ENCODE results near the gene FMO4.
"Not testable (repeated sequence)": the region's sequence is repeated elsewhere in the genome, so short reads cannot be mapped to it uniquely, and the experiment has no call there.

FMO4 gene

DNA sequence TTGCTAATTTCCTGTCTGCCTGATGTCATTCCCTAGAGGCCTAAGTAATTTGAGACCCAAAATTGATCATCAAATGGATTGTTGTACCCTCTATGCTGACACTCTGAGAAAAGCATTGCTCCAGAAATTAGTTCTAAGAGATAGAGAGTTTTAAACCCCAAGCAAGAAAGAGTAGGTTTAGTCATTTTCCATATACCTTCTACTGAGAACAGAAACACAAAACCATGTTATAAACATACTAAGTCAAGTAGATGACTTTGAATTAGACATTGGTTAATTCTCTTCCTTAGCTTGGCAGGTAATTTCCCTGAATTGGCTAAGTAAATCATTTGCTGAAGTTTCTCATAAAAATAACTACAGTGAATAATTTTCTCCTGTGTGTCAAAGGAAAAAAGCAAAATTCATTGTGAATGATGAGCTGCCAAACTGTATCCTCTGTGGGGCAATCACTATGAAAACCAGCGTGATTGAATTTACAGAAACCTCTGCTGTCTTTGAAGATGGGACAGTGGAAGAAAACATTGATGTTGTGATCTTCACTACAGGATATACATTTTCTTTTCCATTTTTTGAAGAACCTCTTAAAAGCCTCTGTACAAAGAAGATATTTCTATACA, 20.1 kb downstream of the FMO4 start:
- DNase-seq = no peak

DNA sequence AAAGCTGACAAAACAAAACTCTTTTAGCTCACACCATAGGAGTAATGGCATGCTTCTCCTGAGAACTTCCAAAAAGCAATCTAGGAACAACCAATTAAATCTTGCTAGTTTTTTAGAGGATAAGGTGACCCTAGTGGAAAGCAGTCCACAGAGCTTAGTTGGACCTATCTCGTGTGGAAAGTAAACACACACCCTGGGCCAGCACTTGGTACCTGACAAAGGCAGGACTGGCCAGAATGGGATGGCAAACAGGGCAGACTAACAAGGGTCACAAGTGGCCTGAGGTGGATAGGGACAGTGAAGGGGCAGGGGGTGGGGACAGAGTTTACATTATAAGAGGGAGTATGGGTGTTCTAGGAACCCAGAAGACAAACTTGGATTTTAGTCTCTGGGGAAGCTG, 22.0 kb downstream of the FMO4 start:
- DNase-seq = no peak

DNA sequence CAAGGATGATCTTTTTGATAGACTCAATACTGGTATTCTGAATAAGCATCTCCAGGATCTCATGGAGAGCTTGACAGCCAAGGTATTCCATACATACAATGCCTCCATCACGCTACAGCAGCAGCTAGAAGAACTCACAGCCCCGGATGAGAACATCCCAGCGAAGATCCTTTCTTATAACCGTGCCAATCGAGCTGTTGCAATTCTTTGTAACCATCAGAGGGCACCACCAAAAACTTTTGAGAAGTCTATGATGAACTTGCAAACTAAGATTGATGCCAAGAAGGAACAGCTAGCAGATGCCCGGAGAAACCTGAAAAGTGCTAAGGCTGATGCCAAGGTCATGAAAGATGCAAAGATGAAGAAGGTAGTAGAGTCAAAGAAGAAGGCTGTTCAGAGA, 25.4 kb downstream of the FMO4 start:
- DNase-seq = not testable (repeated sequence)

DNA sequence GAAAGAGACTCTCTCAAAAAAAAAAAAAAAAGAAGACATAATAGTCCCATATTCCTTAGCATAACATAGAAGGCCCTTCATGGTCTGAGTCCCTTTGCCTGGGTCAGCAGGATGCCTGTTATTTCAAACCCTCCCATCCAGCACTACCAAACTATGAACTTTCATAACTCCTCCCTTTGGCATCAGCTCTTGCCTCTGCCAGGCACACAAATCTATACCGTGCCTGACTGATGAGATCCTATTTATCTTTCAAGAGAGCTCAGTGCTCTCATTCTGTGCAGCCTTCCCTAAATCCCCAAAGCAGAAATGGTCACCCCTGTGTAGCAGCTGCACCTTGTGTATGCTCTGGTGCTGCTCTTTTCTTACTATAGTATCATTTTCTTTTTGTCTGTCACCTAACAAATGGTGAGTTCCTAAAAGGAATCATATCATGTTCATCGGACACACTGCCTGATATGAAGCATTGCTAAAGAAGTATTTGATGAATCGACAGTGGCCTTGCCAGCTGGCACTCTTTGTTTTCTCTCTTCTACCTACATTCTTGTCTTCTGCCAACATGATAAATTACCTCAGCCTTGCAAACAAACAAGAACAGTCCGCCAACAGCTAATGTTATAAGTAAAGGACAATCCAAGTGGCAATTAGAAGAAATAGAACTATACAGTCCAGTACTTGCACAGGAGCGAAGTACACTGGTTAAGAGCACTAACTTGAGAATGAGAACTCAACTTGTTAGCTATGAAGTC, 29.9 kb downstream of the FMO4 start:
- DNase-seq = no peak

DNA sequence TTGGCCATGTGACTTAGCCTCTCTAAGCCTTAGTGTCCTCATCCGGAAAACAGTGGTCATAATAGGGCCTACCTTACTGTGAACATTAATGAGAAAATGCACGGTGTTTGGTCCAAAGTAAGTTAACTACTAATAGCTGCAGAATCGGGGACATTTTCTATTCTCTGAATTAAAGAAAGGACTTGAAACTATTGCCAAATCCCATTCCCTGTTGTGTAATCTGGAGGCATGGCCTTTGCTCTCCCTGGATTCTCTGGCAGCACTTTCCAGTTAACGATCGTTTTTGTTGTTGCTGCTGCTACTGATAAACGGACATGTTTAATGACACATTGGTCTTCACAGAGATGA, 30.5 kb downstream of the FMO4 start:
- no peak for DNase-seq

DNA sequence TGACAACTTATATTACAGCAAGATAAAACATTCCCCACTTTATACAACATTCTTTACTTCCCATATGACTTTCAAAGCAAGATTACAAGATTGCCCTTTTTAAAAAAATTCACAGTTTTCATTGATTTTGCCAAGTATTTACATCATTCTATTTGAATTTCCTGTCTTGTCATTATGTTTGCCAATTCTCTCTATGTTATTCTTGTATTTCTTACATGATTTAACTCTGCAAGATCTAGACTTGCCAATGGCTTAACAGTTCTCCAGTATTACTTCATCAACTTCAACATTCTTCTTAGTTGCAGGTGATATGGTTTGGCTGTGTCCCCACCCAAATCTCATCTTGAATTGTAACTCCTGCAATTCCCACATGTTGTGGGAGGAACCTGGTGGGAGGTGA, 31.6 kb downstream of the FMO4 start:
- DNase-seq = no peak

DNA sequence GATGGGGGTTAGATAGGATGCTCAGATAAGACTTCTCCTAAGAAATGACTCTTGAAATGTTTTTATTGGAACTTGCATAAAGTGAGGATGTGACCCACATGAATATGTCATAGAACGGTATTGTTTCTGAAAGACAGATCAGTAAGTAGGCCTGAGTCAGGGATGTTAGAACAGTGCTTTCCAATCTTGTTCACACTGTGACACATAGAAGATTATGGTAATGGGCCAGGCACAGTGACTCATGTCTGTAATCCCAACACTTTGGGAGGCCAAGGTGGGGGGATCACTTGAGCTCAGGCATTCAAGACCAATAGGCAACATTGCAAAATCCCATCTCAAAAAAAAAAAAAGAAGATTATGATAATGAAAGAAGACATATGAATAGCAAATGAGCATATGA, 32.9 kb downstream of the FMO4 start:
- no peak for DNase-seq

DNA sequence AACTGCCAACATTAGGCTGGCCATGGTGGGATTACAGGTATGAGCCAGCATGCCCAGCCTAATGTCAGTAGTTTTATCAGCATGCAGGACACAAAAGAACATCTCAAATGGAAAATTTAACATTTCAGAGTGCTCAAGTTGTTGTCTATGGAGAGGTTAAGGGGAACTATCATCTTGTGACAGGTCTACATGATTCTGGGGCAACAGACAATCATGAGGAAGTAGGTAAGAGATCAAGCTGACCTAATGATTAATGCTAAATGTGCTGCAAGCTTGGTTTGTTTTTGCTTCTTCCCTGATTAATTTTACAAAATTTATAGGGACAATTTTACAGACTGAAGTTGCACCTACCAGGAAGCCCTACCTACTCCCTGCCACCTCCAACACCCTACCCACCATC, 36.6 kb downstream of the FMO4 start:
- DNase-seq = no peak

DNA sequence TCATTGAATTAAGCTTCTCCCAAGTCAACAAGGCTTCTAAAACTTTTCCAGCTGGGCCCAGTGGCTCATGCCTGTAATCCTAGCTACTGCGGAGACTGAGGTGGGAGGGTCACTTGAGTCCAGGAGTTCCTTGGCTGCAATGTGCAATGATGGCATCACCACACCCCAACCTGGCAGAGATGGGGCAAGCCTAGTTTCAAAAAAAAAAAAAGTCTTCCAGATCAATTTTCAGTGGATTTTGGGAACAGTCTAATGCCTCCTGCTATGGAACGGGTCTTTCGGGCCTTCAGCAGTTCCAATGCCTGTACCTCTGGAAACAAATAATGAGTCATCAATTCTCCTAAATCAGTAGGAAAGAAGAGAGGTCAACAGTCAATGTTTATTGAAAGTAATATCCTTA, 38.0 kb downstream of the FMO4 start:
- no peak for DNase-seq

DNA sequence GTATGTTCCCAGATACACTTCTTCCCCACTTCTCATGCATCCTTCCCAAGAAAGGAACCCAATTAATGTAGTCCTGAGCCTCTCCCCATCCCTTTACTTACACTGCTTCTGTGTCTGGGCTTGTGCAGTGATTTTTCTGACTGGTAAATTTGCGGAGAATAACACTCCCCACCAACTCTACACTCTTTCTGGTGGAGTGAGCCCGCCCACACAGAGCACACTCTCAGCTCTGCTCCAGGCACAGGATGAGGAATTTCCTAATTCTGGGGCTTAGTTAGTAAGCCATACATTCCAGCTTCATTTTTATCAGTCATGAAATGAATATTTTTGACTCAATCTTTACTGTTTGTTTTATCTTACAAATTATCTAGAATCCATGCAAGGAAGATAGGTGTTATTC, 38.6 kb downstream of the FMO4 start:
- peak in 1 of 56 donors; percentile 1 for DNase-seq

DNA sequence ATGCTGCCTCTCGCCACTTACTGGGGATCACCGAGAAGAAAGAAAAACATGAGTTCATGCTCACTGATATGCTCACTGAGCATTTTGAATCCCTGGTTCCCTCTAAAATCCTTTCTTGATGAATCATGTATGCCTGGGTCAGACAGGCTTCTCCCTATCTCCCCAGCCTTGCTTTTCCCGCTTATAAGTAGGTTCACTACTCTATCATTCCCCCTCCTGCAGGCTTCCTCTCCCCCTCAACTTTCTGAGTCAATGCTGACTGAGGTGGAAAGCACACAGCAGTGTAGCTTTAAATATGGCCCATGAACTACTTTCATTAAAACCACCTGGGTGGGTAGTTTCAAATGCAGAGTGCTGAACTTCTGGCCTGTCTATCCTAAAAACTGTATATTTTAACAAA, 41.7 kb downstream of the FMO4 start:
- DNase-seq = no peak

DNA sequence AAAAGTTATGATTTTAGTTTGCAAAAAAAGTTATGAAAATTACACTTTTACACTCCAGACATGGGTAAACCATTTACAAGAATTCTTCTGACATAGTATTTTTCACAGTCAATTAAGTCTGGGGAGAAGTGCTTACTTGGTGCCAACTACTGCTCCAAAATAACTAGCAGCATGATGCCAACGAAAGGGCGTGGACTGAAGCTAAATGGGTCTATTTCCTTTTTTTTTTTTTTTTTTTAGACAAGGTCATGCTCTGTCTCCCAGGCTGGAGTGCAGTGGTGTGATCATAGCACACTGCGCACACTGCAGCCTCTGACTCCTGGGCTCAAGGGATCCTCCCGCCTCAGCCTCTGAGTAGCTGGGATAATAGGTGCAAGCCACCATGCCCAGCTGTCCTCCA, 43.2 kb downstream of the FMO4 start:
- DNase-seq = no peak

DNA sequence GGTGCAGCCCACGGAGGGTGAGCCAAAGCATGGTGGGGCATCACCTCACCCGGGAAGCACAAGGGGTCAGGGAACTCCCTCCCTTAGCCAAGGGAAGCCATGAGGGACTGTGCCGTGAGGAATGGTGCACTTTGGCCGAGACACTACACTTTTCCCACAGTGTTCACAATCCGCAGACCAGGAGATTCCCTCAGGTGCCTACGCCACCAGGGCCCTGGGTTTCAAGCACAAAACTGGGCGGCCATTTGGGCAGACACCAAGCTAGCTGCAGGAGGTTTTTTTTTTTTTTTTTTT, 45.3 kb downstream of the FMO4 start:
- not testable (repeated sequence) for DNase-seq

DNA sequence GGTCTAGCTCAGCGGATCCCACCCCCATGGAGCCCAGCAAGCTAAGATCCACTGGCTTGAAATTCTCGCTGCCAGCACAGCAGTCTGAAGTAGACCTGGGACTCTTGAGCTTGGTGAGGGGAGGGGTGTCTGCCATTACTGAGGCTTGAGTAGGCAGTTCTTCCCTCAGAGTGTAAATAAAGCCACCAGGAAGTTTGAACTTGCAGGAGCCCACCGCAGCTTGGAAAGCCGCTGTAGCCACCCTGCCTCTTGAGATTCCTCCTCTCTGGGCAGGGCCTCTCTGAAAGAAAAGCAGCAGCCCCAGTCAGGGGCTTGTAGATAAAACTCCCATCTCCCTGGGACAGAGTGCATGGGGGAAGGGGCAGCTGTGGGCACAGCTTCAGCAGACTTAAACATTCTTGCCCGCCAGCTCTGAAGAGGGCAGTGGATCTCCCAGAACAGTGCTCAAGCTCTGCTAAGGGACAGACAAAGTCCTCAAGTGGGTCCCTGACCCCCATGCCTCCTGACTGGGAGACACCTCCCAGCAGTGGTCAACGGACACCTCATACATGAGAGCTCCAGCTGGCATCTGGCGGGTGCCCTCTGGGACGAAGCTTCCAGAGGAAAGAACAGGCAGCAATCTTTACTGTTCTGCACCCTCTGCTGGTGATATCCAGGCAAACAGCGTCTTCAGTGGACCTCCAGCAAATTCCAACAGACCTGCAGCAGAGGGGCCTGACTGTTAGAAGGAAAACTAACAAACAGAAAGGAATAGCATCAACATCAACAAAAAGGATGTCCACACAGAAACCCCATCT, 45.9 kb downstream of the FMO4 start:
- DNase-seq = not testable (repeated sequence)

DNA sequence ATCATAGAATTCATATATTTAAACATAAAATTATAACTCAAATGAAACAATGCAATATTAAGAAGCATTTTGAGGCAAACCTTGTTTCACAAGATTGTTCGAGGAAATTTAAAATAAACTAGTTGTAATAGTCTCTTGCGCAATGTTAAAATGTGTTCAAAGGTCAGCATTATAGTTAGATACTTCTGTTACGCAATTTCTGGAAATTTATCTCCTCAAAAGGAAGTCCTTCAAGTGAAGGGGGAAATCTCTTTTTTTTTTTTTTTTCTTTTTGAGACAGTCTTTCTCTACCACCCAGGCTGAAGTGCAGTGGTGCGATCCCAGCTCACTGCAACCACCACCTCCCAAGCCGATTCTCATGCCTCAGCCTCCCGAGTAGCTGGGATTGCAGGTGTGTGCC, 52.1 kb downstream of the FMO4 start:
- DNase-seq = no peak

DNA sequence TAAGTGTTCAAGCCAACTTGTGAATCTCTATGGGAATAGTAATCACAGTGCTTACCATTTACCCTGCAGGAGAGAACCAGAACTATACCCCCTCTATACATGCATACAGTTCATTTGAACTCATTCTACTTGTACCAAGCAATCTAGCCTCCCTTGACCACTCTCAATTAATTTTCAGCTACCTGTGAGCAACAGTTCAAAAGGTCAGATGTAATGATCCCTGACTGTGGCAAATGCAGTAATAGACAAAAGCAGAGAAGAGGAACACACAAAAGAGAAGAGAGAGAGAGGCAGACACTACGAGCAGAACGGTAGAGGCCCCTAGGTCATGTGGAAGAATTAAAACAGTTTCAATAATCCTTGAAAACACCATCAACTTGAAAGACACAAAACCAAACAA, 52.8 kb downstream of the FMO4 start:
- DNase-seq = no peak

DNA sequence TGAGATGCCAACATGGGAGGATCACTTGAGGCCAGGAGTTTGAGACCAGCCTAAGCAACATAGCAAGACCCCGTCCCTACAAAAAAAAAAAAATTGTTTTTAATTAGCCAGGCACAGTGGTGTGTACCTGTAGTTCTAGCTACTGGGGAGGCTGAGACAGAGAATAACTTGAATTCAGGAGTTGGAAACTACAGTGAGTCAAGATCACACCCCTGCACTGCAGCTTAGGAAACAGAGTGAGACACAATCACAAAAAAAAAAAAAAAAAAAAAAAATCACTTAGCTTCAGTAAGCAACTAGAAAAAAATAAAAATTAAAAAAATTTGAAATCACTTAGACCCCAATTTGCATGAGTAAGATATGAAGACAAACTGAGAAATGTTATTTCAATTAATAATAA, 53.5 kb downstream of the FMO4 start:
- DNase-seq = no peak

DNA sequence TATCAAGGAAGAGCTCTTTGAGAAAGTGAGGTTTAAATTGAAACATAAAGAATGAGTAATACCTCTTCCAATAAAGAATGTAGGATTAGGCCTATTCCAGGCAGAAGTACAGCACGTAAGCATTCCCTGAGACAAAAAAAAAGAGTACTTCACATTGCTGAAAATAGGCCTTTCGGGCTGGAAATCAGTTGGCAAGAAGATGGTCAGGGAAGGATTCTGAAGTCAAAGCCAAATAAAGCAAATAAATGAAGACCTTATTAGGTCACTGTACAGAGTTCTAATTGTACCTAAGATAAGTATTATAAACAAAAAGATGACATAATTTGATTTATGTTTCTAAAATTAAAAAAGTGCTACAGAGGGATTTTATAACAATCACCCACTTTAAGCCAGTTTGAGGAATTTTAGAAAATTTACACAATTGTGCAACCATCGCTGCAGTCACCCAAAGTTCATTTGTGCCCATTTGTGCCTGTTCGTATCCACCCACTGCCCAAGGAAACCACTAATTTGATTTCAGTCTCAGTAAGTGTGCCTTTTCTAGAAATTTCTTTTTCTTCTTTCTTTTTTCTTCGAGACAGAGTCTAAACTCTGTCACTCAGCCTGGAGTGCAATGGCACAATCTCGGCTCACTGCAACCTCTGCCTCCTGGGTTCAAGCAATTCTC, 58.6 kb downstream of the FMO4 start:
- no peak for DNase-seq

DNA sequence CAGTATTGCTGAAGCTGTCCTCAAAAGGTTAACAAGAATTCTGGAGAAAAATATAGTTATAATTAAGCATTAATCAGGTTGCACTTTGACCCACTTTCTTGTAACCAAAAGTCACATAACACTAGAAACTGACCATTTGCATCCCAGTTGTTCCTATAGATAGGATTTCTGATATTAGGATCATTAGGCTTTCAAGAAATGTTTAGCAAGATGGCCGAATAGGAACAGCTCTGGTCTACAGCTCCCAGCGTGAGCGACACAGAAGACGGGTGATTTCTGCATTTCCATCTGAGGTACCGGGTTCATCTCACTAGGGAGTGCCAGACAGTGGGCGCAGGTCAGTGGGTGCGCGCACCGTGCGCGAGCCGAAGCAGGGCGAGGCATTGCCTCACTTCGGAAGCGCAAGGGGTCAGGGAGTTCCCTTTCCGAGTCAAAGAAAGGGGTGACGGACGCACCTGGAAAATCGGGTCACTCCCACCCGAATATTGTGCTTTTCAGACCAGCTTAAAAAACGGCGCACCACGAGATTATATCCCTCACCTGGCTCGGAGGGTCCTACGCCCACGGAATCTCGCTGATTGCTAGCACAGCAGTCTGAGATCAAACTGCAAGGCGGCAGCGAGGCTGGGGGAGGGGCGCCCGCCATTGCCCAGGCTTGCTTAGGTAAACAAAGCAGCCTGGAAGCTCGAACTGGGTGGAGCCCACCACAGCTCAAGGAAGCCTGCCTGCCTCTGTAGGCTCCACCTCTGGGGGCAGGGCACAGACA, 59.6 kb downstream of the FMO4 start:
- not testable (repeated sequence) for DNase-seq

DNA sequence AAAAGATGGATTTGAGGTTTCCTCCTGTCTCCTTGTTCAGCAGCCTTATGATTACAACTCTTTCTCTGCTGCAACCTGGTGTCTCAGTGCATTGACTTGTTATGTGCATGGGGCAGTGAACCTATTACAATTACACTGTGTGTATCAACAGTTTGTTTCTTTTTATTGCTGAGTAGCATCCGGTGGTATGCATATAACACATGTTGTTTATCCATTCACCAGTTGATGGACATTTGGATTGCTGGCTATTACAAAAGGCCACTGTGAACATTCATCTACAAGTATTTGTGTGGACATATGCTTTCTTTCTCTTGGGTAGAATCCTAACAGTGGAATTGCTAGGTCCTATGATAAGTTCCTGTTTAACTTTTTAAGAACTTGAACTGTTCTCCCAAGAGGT, 65.9 kb downstream of the FMO4 start:
- no peak for DNase-seq

DNA sequence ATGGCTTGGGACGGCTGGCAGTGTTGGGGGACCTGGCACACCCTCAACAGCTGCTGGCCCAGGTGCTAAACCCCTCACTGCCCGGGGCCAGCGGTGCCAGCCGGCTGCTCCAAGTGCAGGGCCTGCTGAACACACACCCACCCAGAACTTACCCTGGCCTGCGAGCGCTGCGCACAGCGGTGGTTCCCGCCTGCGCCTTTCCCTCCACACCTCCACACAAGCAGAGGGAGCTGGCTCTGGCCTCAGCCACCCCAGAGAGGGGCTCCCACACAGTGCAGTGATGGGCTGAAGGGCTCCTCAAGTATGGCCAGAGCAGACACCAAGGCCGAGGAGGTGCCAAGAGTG, 67.9 kb downstream of the FMO4 start:
- DNase-seq = no peak

DNA sequence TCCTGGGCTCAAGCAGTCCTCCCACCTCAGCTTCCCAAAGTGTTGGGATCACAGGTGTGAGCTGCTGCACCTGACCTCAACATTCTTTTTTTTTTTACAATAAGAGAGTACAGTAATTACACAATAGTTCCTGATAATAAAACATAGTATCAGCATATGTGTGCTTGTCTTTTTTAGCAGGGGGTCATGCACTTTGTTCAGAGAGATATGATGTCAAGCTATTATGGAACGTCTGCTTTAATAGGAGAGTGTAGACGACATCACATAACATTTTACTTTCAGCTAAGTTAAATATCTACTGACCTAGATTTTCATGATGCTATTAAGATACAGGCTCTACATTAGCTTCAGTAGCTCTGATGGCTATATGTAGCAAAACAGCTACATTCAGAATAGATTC, 70.5 kb downstream of the FMO4 start:
- no peak for DNase-seq

Data from amygdala (tissue), 56 donors.